HPDE6-E6E7 (cell line): ENCODE results near the gene ST6GALNAC6.
A peak's percentile ranks its signal among the peaks of the same experiment; 100 is the strongest.
"Not testable (repeated sequence)": the region's sequence is repeated elsewhere in the genome, so short reads cannot be mapped to it uniquely, and the experiment has no call there.

Experiments
- DNase-seq: peaks from one replicate; pipeline ENCODE4 v3.0.0; 2011; ENCODE audit warnings: missing footprints; ENCODE audit errors: extremely low spot score

ST6GALNAC6 gene

GRCh38 chr9:127893392-127893791, 6.0 kb downstream of the ST6GALNAC6 start:
- no peak for DNase-seq

DNA sequence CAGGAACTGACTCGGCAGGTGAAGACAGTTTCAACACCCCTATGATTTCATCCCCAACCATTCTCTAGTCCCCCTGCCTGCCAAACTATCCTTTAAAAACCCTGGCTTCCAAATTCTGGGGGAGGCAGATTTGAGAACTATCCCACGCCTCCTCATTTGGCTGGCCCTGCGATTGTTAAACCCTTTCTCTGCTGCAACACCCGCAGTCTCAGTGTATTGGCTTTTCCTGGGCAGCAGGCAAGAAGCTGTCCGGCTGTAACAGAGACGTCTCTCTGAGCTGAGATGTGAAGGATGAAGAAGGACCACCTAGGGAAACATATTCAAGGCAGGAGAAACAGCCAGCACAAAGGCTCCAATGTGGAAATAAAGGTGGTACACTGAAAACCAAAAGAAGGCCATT, 6.6 kb downstream of the ST6GALNAC6 start:
- no peak for DNase-seq

DNA sequence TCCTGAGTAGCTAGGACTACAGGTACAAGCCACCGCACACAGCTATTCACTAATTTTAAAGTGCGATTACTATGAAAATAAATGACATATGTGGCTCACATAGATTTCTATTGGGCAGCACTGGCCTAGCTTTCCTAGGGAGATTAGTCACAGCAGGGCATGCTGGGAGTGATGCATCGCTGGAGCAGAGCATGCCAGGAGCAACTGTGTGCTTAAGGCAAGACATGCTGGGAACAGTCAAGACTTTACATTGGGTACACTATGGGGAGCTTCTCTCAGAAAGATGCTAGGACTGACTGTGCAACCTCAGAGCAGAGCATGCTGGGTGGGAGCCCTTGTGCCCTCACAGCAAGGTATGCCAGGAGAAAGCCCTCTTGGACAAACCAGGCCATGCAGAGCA, 9.3 kb downstream of the ST6GALNAC6 start:
- DNase-seq: no peak

DNA sequence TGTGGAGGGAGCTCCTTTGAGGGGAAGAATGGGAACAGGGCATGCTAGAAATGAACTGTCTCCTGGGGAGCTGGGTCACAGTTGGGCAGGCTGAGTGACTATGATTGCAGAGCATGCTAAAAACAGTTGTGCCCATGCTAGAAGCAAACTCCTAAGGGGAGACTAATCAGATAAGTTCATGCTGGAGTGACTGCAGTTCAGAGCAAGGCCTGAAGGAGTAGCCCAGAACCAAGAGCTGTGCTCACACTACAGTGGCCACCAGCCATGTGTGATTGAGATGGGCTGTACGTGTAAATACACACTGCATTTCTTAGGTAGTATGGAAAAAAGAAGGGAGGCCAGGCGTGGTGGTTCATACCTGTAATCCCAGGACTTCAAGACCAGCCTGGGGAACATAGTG, 11.6 kb downstream of the ST6GALNAC6 start:
- DNase-seq: no peak

DNA sequence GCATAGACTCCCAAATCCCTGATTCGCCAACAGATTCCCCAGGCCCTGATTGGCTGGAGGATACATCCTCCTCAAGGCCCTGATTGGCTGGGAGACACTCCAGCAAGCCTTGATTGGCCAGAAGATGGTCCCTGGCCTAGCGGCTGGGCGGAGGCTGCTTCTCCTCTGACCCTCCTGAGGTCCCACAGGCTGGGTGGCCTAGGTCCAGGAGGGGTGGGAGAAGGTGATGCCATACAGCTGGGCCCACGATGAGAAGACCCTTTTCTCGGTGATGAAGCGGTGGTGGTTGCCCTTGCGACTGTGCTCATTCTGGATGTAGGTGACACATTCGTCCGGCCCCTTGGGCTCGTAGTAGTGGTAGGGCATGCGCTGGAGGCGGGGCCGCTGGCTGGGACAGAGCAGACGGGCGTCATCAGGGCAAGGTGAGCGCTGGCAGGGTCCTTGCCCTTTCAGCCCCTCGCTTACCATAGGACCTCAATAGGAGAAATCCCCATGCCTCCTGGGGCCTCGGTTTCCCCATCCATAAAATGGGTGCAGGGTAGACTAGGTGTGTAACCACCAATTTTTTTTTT, 12.9 kb downstream of the ST6GALNAC6 start:
- DNase-seq: no peak

GRCh38 chr9:127885508-127886281, 13.7 kb downstream of the ST6GALNAC6 start:
- no peak for DNase-seq

- DNase-seq: no peak
Observed at GRCh38 chr9:127884976-127885490, 14.4 kb downstream of the ST6GALNAC6 start.

DNA sequence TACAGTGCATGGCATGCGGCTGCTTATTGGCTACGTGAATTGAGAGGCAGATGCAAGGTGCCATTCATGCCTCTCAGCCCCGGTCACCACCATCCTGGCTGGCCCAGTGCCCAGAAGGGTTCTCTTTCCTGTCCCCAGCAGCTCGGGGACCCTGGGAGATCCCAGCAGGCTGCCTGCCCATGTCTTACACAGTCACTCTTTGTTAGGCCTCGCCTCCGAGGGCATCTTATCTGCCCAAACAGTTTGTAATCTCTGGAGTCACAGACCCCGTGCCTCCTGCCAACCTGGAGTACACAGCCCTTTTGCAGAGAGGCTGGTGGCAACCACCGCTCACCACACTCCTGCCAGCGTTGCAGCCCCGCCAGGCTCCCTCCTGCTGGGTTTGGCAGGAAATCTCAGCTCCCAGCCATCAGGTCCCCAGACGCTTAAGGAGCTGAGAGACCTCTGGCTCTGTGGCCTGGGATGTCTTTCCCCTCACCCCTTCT, 14.9 kb downstream of the ST6GALNAC6 start:
- DNase-seq: no peak

DNA sequence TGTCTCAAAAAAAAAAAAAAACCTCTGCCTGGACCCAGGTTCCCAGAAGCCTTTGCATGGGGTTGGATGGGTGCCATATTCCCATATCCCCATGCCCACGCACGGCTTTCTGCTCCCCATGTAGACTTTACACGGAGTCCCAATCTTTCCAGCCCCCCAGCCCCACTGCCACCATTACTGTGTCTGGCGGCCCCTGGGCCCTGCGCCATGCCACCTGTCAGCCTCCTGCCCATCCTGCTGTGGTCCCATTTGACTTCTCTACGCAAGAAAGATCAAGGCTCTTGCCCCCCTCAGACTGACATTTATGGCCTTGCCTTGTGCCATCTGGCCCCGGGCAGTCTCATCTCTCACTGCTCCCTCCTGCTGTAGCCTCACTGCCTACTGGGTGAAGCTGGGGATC, 15.4 kb downstream of the ST6GALNAC6 start:
- no peak for DNase-seq

DNA sequence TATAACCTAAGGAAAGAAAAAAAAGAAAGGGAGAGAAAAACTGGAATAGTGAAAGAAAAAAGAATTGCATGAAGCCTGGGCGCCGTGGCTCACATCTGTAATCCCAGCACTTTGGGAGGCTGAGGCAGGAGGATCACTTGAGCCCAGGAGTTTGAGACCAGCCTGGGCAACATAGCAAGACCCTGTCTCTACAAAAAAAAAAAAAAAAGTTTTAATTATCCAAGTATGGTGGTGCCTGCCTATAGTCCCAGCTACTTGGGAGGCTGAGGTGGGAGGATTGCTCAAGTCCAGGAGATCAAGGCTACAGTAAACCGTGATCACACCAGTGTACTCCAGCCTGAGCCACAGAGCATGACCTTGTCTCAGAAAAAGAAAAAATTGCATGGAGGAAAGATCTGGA, 17.7 kb downstream of the ST6GALNAC6 start:
- not testable (repeated sequence) for DNase-seq

DNA sequence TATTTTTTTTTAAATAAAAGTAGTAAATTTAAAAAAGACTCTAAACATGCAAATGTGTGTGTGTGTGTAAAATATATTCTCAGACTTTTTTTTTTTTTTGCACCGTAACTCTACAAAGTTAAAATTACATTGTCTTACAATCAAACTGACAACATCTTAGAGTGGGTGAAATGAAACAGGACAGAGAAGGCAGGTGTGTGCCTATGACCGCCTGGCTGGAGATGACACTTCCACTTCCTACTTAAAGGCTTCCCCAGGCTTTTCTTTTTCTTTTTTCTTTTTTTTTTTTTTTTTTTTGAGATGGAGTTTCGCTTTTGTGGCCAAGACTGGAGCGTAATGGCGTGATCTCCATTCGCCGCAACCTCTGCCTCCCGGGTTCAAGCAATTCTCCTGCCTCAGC, 19.3 kb downstream of the ST6GALNAC6 start:
- DNase-seq: no peak

DNA sequence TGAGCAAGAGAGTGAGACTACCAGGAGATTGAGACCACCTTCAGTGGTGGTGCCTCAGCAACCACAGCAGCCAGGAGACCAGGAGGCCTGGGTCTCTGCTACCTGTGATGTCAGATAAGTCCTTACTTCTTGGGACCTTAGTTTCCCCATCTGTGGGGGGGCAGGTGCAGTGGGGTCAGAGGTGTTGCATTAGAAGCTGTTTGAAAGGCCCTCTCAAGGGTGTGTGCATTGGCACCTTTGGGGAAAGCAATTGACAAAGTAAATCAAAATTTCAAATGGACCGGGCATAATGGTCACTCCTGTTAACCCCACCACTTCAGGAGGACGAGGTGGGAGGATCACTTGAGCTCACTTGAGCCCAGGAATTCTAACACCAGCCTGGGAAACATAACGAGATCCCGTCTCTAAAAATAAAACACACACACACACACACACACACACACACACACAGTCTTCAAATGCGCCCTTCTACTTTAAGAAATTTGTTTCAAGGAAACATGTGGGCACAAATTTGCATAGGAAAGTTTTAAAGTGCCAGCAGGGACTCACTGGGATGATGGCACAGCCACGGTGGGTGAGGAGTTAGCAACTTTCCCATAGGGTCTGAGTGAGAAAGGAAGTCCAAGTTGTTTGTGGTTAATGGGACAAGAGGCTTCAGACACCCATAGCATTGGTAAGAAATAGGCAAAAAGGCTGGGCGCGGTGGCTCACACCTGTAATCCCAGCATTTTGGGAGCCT, 20.6 kb downstream of the ST6GALNAC6 start:
- no peak for DNase-seq

DNA sequence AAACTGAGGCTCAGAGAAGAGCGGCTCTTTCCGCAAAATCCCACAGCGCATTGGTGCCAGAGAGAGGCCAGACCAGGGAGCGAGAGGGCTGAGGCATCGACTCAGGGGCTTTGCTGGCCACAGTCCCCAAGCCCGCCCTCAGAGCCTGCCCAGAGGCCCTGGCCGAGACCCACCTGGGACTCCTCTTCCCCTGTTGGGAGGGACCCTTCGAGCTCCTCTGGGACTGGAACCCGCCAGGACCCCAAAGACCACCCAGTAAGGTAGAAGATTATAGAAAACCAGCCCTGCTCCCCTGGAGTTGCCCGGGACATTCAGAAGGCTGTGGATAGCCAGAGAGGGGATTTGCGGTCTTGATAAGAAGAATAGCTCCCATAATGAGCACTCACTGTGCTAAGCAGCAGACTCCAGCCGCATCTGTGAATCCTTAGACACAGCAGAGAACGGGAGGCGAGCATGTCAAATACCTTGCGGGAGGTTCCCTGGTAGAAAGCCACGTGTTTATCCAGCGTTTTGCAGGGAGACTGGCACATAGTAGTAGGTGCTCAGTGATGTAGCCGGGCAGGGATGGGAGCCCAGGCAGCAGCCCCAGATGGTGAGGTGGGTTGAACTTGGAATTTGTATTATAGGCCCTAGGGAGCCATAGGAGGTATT, 21.3 kb downstream of the ST6GALNAC6 start:
- no peak for DNase-seq

DNA sequence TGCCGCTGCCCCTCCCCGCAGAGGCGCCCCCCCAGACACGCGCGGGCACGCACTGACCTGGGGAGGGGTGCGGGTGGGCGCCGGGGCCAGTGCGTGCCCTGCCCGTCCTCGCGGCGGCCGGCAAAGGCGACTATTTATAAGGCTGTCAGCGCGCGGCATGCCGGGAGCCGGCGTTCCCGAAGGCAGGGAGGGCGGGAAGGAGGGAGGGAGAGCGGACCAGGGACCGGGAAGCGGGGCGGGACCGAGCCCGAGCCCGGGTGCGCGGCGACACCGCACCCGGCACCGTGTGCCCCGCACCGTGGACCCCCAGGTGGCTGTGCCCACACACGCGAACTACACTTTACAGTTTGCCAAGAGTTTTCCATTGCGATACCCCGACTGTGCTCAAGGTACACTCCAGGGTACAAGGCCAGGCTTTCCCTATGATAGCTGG, 21.8 kb downstream of the ST6GALNAC6 start, which contains the start of gene AK1:
TSS of gene AK1 (minus strand) at position 110 of the 433 bp plus-strand sequence. CDS start 3,058 bp downstream, outside the sequence.
- DNase-seq: peak; percentile 60

- no peak for DNase-seq
Observed at GRCh38 chr9:127876764-127877562, 22.4 kb downstream of the ST6GALNAC6 start.

- DNase-seq: no peak
Observed at GRCh38 chr9:127876026-127876763, 23.2 kb downstream of the ST6GALNAC6 start.

DNA sequence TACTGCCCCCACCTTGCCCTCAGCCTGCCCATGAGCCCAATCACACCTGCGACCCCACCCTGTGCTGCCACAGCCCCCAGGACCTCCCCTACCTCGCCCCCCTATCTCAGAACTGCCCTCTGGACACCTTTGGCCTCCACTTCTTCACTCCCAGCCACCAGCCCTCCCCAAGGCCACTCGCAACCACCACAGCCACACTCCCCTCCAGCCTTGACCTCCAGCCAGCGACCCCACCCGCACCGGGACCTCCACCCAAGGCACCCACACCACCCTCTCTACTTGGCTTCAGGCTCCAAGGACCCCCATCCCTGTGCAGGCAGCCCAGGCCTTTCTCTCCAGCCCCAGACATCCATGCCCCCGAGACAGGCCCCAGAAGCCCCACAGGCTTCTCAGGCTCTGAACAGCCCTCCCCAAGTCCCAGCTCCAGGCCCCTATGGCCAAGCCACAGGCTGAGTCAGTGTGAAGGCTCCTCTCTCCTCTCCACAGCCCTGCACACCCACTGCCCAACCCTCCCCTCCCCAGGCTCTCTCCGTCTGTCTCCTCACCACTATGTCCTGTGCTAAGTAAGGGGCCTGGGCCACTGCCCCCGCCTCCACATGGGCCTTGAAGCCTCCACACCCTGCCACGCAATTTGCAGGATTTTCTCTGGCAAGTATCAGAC, 24.0 kb downstream of the ST6GALNAC6 start:
- no peak for DNase-seq

DNA sequence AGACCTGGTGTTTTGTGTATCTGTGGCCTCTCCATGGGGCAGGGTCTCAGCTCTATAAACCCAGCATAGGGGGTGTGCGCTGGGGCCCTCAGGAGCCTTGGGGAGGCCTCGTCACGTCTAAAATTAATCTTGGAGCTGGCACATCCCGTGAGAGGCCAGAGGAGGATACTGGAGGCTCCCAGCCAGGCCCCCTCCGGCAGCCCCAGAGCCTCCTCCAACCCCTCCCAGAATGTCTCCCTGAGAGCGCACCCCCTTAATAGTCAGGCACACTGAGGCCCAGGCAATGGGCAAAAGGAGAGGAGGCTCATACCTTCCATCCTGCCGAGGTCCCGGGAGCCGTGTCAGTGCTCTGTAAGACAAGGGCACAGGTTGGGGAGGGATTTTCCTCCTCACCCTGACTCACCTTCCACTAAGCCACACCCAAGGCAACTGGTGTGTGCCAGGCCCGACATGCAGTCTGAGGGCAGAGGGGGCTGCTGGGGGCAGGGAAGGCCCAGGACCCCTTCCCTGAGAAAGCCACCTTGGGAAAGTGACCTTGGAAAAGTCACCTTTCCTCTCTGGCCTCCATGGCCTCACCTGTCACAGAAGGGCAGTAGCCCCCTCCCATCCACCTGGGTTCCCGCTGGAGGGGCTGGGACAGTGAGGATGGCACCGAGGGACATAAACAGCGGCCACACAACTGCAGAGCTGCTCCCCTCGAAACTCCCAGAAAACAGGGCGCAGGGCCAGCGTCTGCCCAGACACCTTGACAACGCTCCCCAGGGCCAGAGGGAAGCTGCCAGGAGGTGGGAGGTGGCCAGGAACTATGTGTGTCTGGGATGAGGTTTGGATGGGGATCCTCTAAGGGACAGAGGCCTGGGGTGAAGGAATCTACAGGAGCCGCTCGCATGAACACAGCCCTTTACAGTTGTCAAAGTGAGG, 24.8 kb downstream of the ST6GALNAC6 start:
- DNase-seq: peak; percentile 75

GRCh38 chr9:127873886-127874285, 25.5 kb downstream of the ST6GALNAC6 start:
- no peak for DNase-seq
